ENCODE measurements around the gene CMTM4. TPM values are rescaled to one million over a fixed set of nuclear protein-coding genes. Genes with fewer than 3 reads are reported as not detected.

The CMTM4 gene
- polyA plus RNA-seq, 1 donor from 2014 or later = 27.2 TPM

DNA sequence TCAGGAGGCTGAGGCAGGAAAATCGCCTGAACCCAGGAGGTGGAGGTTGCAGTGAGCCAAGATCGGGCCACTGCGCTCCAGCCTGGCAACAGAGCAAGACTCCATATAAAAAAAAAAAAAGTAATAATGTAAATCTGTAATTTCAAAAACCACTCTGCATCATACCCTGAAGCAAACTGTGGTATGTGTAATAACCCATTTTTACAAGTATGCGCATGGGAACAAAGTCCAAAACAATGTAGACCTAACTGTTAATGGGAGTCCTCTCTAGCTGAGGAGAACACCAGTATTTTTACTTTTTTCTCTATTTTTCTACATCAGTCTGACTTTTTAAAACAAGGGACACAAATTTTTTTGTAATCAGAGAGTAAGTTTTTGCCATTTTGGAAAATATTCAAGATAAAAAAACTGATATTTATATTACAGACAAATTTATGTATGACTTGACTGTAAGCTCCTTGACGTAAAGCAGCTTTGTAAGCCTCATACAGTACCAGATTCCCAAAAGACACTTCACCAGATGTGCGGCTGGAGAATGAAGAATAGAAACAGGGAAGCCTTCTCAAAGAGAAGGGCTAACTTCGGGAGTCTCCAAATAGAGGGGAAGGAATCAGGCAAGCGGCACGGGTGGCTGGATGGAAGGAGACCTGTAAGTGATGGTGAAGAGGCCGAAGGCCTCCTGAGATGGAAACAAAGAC, 25.7 kb downstream of the CMTM4 start:
- TF ChIP-seq POLR2AphosphoS5 (IDR thresholded peaks at IDR 0.05) = no peak
- no peak for TF ChIP-seq MXI1 (conservative IDR thresholded peaks at IDR 0.05; ENCODE audit: poor library complexity, severe bottlenecking)
- no peak for TF ChIP-seq TAF1 (IDR thresholded peaks at IDR 0.05; ENCODE audit: low read depth)
- no peak for TF ChIP-seq RAD21 (conservative IDR thresholded peaks at IDR 0.05)
- TF ChIP-seq EP300 (conservative IDR thresholded peaks at IDR 0.05; ENCODE audit: poor library complexity, severe bottlenecking) = no peak
- Histone ChIP-seq H3K9me2 (ENCODE audit: insufficient read depth, low read length) (no peaks in the 10 kb centered on the region), H3K4me2 (ENCODE audit: low read length) (no peak overlapping the region), H3K9me3 (ENCODE audit: low read length) (no peaks in the 10 kb centered on the region), H3K9ac (ENCODE audit: low read length) (no peak overlapping the region), H3K4me3 (ENCODE audit: low read length) (no peak overlapping the region), H3K36me3 (ENCODE audit: insufficient read depth, low read length) (no peaks in the 10 kb centered on the region), H3K27me3 (ENCODE audit: insufficient read depth, low read depth, low read length) (no peaks in the 10 kb centered on the region), H4K20me1 (ENCODE audit: insufficient read depth) (no peaks in the 10 kb centered on the region), H3K79me2 (replicated peaks; ENCODE audit: insufficient read depth, low read length) (no peaks in the 10 kb centered on the region), H3K27ac (ENCODE audit: low read length) (no peak overlapping the region), H2AFZ (ENCODE audit: low read depth, low read length) (no peak overlapping the region), H3F3A (ENCODE audit: insufficient read depth, low read length, poor library complexity, severe bottlenecking) (no peaks in the 10 kb centered on the region)

DNA sequence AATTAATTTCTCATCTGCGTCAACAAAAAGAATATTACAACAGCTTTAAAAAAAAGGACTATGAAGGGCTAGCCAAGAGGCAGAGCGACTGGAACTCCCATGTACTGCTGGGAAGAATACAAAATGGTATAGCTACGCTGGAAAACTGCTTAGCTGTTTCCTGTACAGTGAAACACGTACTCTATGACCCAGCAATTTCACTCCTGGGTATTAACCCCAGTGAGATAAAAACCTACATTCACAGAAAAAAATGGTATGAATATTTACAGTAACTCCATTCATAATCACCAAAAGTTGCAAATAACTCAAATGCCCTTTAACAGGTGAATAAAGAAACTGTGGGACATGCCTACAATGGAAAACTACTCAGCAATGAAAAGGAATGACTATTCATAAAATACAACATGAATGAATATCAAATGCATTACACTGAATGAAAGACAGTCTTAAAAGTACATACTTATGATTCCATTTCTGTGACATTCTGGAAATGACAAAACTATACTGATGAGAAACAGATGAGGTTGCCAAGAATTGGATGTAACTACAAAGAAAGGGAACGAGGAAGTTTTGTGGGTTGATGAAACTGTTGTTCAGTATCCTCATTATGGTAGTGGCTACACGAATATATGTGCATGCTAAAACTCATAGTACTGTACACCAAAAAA, 27.6 kb downstream of the CMTM4 start:
- Histone ChIP-seq H3K4me2 (ENCODE audit: low read length) (no peak overlapping the region), H3K79me2 (replicated peaks; ENCODE audit: insufficient read depth, low read length) (no peaks in the 10 kb centered on the region), H3K27ac (ENCODE audit: low read length) (no peak overlapping the region), H4K20me1 (ENCODE audit: insufficient read depth) (no peaks in the 10 kb centered on the region), H3K9ac (ENCODE audit: low read length) (no peak overlapping the region), H2AFZ (ENCODE audit: low read depth, low read length) (no peak overlapping the region), H3K36me3 (ENCODE audit: insufficient read depth, low read length) (no peaks in the 10 kb centered on the region), H3K9me2 (ENCODE audit: insufficient read depth, low read length) (no peaks in the 10 kb centered on the region), H3K9me3 (ENCODE audit: low read length) (no peaks in the 10 kb centered on the region), H3K4me3 (ENCODE audit: low read length) (no peak overlapping the region), H3K27me3 (ENCODE audit: insufficient read depth, low read depth, low read length) (no peaks in the 10 kb centered on the region), H3F3A (ENCODE audit: insufficient read depth, low read length, poor library complexity, severe bottlenecking) (no peaks in the 10 kb centered on the region)
- TF ChIP-seq, protein P1, sequence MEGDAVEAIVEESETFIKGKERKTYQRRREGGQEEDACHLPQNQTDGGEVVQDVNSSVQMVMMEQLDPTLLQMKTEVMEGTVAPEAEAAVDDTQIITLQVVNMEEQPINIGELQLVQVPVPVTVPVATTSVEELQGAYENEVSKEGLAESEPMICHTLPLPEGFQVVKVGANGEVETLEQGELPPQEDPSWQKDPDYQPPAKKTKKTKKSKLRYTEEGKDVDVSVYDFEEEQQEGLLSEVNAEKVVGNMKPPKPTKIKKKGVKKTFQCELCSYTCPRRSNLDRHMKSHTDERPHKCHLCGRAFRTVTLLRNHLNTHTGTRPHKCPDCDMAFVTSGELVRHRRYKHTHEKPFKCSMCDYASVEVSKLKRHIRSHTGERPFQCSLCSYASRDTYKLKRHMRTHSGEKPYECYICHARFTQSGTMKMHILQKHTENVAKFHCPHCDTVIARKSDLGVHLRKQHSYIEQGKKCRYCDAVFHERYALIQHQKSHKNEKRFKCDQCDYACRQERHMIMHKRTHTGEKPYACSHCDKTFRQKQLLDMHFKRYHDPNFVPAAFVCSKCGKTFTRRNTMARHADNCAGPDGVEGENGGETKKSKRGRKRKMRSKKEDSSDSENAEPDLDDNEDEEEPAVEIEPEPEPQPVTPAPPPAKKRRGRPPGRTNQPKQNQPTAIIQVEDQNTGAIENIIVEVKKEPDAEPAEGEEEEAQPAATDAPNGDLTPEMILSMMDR (IDR thresholded peaks at IDR 0.05; ENCODE audit: poor library complexity, severe bottlenecking) = no peak
- TF ChIP-seq SMC3 (conservative IDR thresholded peaks at IDR 0.05; ENCODE audit: poor library complexity) (no peak), POLR2AphosphoS5 (IDR thresholded peaks at IDR 0.05) (no peak), EZH2 (IDR thresholded peaks at IDR 0.05; ENCODE audit: borderline replicate concordance, insufficient read depth, low read length, poor library complexity, severe bottlenecking) (no peak), EP300 (conservative IDR thresholded peaks at IDR 0.05; ENCODE audit: poor library complexity, severe bottlenecking) (no peak), TAF1 (IDR thresholded peaks at IDR 0.05; ENCODE audit: low read depth) (no peak), RAD21 (conservative IDR thresholded peaks at IDR 0.05) (no peak), MXI1 (conservative IDR thresholded peaks at IDR 0.05; ENCODE audit: poor library complexity, severe bottlenecking) (no peak)
- TF ChIP-seq, protein P2, sequence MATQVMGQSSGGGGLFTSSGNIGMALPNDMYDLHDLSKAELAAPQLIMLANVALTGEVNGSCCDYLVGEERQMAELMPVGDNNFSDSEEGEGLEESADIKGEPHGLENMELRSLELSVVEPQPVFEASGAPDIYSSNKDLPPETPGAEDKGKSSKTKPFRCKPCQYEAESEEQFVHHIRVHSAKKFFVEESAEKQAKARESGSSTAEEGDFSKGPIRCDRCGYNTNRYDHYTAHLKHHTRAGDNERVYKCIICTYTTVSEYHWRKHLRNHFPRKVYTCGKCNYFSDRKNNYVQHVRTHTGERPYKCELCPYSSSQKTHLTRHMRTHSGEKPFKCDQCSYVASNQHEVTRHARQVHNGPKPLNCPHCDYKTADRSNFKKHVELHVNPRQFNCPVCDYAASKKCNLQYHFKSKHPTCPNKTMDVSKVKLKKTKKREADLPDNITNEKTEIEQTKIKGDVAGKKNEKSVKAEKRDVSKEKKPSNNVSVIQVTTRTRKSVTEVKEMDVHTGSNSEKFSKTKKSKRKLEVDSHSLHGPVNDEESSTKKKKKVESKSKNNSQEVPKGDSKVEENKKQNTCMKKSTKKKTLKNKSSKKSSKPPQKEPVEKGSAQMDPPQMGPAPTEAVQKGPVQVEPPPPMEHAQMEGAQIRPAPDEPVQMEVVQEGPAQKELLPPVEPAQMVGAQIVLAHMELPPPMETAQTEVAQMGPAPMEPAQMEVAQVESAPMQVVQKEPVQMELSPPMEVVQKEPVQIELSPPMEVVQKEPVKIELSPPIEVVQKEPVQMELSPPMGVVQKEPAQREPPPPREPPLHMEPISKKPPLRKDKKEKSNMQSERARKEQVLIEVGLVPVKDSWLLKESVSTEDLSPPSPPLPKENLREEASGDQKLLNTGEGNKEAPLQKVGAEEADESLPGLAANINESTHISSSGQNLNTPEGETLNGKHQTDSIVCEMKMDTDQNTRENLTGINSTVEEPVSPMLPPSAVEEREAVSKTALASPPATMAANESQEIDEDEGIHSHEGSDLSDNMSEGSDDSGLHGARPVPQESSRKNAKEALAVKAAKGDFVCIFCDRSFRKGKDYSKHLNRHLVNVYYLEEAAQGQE (IDR thresholded peaks at IDR 0.05; ENCODE audit: borderline replicate concordance) = no peak
